ENCODE data around the gene CROCC.

Gene CROCC

DNA sequence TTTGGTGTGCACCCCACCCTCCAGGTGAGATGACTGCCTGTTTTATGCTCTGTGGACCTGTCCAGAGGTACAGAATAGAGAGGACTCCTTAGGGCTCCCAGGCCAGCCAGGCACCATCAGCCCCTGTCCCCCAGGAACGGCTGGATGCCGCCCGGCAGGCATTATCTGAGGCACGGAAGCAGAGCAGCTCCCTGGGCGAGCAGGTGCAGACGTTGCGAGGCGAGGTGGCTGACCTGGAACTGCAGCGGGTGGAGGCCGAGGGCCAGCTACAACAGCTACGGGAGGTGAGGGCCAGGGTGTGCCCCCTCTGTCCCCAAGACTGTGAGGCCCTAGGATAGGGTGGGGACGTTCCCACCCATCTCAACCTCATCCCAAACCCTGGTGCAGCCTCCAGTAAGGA is 47.9 kb downstream of the CROCC start:
- DNase-seq, result no peak

DNA sequence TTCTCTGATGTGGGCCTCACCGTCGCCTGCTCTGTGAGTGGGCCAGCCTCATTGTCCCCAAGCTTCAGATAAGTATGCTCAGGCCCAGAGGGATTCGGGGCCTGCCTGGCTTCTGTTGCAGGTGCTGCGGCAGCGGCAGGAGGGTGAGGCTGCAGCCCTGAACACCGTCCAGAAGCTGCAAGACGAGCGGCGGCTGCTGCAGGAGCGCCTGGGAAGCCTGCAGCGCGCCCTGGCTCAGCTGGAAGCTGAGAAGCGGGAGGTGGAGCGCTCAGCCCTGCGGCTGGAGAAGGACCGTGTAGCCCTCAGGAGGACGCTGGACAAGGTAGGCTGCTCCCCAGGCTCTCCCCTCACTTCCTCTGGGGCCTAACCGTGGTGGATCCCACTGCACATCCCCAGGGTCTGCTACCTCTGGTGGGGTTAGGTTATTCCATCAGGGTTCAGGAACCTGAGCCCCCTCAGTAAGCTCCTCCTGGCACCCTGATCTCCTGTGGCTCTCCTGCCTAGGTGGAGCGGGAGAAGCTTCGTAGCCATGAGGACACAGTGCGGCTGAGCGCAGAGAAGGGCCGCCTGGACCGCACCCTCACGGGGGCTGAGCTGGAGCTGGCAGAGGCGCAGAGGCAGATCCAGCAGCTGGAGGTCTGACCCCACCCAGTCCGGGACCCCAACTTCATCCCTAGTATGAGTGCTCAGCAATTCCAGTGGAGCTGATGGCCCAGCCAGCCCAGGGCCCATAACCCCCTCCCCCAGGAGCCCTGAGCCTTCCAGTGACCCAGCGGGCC is 48.6 kb downstream of the CROCC start:
- no peak for DNase-seq

DNA sequence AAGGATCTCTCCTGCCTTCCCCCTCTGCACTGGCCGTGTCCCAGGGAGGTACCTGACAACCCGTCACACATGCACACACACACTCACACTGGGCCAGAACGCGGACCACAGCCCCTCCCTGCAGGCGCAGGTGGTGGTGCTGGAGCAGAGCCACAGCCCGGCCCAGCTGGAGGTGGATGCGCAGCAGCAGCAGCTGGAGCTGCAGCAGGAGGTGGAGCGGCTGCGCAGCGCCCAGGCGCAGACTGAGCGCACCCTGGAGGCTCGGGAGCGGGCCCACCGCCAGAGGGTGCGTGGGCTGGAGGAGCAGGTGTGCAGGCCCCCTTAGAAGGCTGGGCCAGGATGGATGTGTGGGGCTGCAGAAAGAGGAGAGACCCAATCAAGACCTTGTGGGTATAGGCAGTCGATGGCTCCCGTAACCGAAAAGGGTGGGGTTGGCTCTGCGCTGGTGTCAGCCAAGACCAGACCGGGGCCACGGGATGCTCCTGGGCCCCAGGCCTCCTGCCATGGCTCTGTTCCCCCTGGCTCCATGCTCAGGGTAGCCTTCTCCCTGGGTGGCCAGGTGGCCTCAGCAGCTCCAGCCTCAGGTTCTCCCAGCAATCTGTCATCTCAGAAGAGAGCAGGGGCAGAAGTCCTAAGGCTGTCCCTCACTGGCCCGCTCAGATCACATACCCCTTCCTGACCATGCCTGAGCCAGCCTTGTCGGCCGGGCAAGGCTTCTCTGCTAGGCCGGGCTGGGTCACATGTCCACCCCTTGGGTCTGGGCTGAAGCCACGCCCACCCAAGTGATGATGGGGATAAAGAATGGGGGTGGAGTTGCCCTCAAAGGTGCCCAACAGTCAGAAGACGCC is 49.8 kb downstream of the CROCC start:
- DNase-seq, result no peak

DNA sequence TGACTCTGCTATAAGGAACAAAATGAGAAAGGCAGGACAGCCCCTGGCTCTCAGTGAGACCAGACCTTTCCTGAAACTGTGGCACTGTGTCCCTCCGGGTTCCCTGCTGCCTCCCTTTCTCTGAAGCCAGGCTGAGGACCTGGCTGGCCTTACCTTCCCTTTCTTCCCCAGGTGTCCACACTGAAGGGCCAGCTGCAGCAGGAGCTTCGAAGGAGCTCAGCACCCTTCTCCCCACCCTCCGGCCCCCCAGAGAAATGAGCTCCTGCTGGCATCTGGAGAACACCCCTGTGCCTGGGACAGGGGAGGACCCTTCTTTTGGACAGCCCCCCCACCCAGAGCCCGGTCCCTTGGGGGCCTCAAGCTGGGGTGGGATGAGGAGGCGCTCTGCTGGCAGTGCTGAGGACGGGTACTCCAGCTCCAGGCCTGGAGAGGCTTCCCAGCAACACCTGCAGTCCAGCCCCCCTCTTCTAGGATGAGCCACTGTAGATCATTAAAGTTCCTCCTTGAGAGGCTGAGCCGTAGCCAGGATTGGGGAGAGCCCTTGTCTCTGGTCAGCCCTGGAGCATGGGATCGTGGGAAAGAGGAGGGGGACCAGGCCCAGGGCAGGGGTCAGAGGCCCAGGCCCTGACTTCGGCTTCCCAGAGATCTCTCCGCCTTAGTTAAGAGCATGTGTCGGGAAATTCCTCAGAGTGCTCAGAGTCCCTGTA is 50.6 kb downstream of the CROCC start:
- DNase-seq, result no peak

DNA sequence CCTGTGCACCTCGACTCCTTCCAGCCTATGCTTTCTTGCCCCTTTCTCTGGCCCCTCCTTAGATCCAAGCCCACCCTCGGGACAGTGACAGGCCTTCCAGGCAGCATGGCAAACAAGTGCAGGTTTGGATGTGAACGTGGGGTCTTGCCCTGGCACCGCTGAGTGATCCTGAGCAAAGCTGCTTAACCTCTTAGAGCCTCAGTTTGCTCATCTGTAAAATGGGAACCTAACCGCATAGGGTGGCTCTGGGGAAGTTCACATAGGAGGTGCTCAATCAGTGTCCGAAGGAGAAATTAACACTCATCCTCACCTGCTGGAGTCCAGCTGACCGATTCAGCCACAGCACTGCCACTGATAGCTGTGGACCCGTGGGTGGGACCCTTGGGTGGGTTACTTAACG is 51.5 kb downstream of the CROCC start:
- DNase-seq, result no peak

DNA sequence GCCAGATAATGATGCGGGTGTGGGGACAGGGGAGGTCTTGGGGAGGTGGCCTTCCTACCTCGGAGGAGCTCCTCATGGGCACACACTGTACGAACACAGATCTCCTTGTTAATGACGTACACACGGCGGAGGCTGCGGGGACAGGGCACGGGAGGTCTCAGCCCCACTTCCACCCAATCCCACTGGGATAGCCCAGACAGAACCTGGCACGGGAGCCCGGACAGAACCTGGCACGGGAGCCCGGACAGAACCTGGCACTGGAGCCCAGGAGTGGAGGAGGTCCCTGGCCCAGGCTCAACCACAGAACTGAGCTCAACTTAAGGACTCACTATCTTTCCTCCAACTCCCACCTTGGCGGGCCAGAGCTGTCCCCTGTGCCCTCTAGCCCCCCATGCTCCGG is 53.5 kb downstream of the CROCC start:
- no peak for DNase-seq

DNA sequence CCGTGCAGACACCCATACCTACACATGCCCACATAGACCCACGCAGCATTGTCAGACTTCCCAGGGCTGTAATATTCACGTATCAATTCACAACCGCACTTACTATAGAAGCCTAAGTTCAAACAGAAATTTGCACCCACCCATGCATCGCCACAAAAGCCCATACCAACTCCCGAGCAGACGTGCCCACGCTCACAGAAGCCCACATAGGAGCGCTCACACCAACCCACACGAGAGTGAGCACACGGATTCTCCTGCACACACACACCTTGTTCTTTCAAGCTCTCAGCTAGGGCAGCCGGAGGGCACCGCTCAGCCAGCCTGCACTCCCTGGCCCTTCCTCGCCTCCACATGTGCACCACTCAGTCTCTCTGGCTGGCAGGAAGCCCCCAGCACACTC is 54.1 kb downstream of the CROCC start:
- no peak for DNase-seq

DNA sequence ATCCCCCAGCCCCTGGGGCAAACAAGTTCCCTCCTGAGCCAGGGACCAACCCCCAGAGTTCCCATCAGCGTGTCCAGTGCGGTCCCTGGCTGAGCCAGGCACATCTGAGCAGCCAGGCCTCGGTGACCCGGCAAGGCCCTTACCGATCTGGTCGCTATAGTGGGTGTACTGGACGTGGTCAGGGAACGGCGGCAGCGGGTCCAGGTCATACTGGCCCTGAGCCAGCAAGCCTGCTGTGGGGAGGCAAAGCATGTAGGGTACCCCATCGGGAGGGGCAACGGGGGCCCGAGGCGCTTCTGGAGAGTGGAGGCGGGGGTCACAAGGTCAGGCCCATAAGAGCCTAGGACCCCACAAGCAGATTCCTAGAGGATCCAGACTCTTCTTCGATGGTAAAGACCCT is 55.2 kb downstream of the CROCC start:
- DNase-seq, result no peak

DNA sequence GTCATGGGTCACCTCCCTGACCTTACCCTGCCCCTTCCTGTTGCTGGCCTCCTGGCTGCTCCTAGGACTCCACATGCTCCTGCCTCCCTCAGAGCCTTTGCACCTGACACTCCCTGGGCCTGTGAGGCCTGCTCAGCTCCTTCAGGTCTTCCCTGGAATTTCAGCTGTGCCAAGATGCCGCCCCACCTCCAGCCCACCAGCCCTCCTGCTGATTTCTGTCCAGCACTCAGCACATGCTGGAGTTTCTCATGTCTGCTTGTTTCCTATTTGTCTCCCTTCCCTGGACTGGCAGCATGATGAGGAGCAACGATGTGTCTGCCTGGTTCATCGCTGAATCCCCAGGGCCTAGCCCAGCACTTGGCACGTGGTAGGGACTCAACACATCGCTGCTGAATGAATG is 55.6 kb downstream of the CROCC start:
- no peak for DNase-seq

DNA sequence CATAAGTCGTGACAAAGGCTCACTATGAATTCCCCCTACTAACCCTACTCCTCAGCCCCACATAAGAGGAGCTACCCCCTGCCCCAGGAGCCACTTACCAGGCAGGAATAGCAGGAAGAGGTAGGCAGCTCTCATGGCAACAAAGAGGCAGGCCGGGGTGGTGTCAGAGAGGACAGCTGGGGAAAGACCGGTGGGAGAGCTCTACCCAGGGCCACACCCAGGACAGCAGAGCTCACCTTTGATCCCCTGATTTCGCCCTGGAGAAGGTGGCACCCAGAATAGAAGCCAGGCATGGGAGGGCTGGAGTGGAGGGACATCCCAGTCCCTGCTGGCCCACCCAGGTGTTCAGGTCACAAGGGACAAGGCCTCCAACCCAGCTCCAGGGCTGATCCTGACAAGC is 56.4 kb downstream of the CROCC start:
- DNase-seq, result no peak

DNA sequence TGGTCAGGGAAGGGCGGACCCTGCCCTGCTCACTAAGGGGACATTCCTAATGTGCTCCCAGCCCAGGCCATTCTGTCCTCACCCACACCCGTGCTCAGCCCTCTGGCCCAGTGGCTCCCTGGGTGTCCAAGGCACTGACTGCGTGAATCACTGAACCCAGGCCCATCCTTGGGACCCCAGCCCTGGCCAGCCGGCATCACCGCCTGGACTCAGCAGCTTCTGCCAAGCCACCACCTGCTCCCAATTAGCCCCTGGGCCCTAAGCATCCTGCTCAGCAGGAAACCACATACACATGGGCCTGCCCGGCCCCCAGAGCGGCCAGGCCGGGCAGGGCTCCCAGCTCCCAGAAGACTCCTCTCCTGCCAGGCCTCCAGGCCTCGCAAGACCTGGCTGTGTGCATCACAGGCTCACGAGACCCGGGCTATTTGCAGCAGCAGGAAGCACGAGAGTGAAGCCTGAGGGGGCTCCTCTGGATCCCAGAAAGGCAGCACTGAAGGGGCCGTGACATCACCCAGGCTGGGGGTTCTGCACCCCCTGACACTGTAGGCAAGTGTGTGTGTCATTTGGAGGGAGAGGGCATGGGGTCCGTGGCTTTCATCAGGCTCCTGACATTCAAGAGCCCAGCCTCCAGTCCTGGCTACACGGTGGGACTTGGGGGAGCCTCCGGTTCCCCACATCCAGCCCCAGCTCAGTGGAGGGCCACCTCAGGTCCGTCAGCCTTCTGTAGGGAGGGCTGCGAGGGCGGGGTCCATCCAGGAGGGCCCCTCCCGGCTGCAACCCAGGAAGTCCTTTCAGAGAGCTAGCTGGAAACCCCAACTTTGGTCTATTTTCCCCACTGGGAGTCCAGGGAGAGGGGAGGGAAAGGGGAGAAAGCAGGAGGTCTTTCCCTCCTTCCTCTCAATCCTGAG is 57.1 kb downstream of the CROCC start:
- no peak for DNase-seq

DNA sequence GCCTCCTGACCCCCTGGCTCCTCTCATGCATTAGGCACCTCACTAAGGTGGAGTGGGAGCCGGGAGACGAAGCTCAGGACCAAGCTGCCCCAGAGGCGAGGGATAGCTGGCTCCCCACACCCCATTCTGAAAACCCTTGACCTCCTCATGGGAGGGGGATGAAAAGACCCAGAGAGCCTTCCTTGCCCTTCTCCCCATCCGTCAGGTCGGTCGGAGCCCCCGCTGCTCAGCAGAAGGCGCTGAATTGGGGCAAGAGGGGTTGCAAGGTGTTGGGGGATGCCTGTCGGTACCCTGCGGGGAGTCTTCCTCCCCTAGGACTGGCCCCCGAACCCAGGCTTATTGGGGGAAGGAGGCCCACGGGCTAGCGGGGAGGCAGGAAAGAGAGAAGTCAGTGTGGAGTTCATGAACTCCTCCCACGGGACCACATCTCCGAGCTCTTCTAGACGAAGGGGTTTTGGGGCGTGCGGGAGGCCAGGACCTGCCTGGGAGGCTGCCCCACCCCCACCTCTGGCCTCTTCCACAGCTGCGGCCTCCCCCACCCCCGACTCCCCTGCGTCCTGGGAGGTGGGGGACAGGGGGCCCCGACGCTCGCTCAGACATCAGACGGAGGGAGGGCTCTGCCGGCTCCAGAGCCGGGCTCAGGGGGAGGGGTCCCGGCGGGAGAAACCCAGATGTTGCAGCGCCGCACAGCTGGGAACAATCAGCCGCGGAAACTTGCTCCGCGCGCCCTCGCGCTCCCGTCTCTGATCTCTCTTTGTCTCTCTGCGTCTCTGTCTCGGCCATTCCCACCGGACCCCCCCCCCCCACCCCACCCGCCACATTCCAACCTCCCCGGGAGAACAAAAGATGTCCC is 58.0 kb downstream of the CROCC start:
- DNase-seq, result no peak

DNA sequence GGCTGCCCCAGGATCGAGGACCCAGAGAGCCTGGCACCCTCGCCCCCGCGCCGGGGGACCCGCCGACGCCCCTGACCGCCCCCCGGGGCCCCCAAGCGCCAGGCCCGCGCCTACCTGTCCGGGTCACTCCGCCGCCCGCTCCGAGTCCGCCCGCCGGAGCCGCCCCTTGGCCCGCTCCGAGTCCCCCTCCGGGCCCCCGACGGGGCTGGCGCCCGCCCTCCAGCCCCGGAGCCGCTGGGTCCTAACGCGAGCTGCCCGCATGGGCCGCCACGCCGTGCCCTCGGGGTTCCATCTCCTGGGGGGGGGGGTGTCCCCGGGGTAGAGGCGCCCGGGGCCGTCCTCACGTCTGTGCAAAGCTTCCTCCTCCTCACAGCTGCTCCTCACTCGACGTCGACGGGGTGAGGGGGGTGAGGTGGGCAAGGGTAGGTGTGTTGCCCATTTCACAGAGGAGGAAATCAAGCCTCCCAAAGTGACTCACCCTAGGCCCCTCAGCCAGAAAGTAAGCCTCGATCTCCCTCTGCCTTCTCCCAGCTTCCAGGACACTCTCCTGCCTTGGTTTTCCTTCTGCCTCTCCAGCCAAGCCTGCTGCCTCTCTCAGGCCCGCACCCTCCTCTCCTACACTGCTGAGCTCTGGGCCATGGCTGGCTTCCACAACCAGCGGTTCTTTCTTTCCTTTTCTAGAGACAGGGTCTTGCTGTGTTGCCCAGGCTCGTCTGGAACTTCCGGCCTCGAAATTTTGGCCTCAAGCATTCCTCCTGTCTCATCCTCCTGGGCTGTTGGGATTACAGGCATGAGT is 58.9 kb downstream of the CROCC start, which contains the start of gene MFAP2:
TSS of gene MFAP2 (minus strand) at position 148 of the 796 bp plus-strand sequence. CDS start 2,347 bp downstream, outside the sequence.
- DNase-seq, result no peak

DNA sequence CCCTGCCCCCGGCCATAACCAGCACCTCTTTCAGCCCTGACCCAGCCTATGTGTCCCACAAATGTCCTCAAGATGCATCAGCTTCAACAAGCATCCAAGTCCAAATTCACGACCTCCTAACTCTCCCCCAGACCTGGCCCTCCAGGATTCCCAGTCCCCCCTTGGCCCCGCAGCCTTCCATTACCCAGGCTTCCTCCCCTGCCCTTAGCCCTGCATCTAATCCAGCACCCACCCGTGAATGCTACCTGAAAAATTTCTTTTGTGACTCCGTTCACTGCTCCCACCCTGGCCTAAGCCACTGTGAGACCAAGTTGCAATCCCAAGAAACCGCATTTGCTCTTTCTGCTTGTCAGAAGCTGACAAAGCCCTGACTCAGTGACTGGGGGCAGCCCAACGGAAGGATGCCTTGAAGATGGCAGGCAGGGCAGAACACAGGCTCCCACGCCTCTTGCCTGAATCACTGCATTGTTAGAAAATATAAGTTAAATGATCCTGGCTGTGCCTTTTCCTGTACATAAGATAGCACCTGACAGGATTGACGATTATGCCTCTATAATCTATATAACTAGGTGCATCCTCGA is 59.6 kb downstream of the CROCC start:
- no peak for DNase-seq

DNA sequence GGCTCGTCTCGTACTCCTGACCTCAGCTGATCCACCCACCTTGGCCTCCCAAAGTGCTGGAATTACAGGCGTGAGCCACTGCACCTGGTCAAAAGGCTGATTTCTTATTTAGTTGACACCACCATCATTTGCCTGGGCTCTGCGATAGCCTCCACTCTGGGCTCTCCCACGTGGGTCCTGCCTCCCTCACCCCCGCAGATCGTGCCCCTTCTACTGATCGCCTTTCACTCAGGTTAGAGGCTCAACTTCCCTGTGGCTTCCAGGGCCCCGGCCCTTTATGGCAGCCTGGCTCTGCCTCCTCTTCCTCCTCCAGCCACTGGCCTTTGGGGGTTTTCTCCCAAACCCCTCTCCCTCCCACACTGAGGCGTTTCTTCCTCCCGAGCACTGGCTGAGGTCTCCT is 61.2 kb downstream of the CROCC start:
- no peak for DNase-seq

DNA sequence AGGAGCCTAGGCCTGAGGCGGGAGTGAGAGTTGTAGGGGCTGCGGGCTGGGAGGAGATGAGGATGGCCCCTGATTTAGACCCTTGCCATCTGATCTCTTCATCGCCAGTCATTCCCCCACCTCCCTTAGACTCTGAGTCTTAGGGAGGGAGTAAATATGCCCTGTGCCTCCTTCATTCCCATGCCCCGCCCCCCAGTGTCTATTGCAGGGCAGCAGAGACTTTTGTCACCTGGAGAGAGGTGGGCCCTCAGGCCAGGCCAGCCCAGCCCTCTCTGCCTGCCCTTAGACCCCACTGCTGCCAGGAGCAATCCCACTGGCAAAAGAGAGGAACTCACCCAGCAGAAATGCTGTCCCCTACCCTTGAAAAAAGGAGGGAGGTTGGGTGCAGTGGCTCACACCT is 61.9 kb downstream of the CROCC start:
- no peak for DNase-seq

DNA sequence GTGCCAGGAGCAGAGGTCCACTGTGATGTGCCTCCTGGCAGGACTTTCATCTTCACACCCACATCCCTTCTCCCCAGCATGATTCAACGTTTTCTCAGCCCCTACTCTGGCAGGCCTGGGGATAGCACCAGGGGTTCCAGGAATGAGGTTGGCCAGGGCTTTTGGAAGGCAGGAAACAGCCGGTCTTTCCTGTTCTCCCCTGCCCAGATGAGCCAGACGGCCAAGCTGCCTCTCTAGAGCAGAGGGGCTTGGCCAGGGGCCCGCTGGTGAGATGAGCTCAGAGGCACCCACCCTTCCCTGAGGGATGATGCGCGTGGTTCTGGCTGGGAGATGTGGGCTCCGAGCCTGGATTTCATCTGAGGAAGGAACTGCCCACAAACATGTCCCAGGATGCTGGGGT is 63.0 kb downstream of the CROCC start:
- DNase-seq, result no peak

DNA sequence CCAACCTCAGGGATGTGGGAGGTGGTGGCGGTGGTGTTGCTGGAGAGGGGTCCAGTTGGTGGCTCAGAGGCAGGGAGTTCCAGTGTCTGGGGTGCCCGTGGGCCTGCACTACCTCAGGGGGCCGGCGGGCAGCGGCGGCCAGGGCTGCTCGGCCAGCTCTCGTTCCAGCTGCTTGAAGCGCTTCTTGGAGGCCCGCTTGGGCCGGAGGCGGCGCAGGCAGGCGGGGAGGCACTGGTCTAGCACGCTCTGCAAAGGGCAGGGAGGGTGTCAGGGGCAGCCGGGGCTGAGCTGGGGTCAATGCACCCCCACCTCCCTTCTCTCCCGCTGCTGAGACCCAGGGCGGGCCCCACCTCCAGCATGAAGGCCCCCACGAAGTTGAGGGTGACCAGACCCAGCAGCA is 64.4 kb downstream of the CROCC start:
- no peak for DNase-seq

DNA sequence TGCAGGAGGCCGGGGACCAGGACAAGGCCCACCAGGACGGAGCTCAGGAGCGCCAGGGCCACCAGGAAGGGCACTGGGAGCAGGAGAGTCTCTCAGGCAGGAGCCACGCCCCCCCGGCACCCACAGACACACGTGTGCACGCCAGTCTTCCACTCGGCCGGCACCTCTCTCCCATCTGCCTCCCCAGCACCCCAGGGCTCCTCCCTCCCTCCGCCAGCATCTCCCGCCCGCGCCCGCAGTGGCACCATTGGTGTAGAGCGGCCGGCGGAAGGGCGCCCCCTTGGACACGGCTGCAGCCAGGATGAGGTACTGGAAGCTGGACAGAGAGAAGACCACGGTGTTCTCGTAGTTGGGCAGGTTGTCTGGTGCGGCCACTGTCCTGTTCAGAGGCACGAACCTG is 64.8 kb downstream of the CROCC start:
- no peak for DNase-seq

DNA sequence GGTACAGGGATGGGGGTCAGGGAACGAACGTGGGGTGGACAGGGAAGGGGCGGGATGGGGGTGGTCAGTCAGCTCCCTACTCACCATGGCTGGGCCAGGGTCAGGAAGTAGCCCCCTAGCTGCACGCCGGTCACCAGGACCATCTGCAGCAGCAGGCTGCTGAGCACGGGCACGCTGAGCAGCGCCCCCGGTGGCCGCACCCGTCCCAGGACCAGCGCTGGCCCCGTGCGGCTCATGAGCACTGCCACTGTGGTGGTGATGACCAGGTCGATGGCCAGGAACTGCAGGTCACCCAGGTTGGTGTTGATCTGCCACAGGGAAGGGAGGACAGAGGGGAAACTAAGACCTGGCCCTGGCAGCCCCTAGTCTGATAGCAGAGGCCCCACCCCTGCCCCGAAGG is 65.2 kb downstream of the CROCC start:
- DNase-seq, result no peak
